LHCN-M2 (cell line): ENCODE data around the gene PSMB10. TPM values are rescaled to one million over a fixed set of nuclear protein-coding genes. Genes with fewer than 3 reads are reported as not detected.
"Not testable (repeated sequence)": the region's sequence is repeated elsewhere in the genome, so short reads cannot be mapped to it uniquely, and the experiment has no call there.

Experiments
- DNase-seq: peaks from one replicate; pipeline ENCODE4 v3.0.0-alpha.2; 2012; ENCODE audit warnings: low read depth
- total RNA-seq: library from RNA; depleted of rRNA; stranded (reverse); fragments of >200 nt; gene quantifications from 2 replicates; pipeline ENCODE4 v1.2.3, GENCODE V29; 2014

PSMB10 gene
- total RNA-seq, 1 experiment from 2014 or later: 38.1 TPM

GRCh38 chr16:67942510-67943255 is 6.0 kb upstream of the PSMB10 start:
- DNase-seq: no peak

DNA sequence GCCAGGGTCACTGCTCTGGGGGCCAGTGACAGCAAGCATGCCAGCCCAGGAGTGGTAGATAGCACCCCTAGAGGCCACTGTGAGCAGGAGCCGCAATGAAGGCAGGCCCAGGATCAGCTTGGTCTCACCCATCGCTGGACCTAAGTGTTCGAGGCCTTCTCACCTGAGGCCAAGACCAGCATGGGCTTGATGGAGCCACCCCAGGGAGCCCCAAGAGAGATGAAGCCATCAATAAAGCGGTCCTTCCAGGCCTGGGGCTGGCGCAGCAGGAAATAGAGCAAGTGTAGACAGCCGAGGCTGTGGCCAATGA is 5.5 kb upstream of the PSMB10 start:
- peak; percentile 37 for DNase-seq

DNA sequence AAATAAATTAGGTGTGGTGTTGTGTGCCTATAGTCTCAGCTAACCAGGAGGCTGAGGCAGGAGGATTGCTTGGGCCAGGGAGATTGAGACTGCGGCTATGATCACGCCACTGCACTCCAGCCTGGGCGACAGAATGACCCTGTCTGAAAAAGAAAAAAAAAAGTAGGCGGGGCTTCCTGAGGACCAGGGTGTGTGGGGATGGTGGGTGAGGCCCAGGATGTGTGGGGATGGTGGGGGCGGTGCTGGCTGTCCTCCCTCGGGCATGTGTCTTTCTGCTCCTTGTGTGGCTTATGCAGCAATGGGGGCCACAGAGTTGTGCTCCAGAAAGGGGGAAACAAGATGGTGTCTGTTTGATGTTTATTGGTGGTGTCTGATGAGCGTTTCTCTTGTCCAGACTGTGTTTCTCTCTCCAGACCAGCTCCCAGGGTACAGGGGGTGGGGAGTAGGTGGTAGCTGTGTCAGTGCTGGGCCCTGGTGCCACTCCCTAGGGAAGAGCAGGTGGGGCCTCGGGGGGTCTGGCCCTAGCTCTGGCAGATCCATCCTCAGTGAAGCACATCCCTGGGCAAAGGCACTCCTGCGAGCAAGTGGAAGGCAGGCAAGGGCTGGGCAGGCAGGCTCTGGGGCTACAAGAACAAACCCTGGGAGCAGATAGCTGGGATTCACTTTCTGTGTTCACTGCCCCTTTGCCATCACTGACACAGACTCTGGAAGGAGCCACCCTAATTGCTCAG is 5.0 kb upstream of the PSMB10 start:
- DNase-seq: no peak

- no peak for DNase-seq
Measured at GRCh38 chr16:67940446-67941089, 3.9 kb upstream of the PSMB10 start.

- DNase-seq: no peak
Measured at GRCh38 chr16:67939507-67940445, 3.1 kb upstream of the PSMB10 start.

- DNase-seq: not testable (repeated sequence)
Measured at GRCh38 chr16:67937713-67938112, 1.1 kb upstream of the PSMB10 start.

GRCh38 chr16:67936880-67937605 is 393 bp upstream of the PSMB10 start:
- DNase-seq: no peak

DNA sequence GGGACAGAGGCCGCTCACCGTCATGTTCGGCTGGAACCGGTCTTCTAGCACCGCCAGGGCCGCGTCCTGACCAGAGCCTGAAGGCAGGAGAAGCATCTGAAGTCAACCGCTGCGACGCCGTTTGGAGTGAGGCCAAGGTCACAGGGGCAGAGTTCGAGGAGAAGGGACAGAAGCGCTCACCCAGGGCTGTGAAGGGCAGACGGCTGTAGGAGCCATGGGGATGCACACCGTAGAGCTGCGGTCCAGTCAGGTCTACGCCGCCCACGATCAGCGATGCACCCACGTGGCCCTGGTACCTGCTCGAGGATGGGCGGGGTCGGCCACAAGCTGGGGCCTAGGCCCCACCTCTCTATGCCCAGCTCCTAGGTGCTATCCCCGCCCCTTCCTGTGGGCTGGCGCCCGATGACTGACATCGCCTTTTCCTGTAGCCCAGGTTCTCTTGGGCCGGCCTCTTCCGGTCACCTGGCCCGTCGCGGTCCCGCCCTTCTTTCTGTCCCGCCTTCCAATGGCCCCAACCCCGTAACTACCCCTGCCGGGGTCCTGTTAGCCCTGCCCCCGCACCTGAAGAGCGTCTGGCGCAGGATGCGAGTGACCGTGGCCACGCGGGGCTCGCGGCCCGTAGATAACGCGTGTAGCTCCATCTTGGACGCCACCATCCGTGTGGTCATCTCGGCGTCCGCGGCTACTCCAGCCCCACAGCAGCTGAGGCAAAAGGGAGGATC is 1.1 kb downstream of the PSMB10 start:
- DNase-seq: peak; percentile 87

DNA sequence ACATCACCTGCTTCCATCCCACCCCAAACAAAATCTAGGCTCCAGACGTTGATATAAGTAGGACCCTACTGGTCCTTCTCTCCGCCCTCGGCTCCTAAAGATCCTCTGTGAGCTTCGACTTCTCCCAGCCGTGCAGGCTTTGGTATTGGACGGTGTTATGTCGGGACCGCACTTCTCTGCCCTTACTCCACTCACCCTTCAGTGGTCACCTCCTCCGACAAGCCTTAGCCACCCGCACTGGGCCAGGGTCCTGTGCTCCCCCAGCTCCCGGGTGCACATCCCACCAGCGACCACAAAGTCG is 1.6 kb downstream of the PSMB10 start:
- DNase-seq: no peak

DNA sequence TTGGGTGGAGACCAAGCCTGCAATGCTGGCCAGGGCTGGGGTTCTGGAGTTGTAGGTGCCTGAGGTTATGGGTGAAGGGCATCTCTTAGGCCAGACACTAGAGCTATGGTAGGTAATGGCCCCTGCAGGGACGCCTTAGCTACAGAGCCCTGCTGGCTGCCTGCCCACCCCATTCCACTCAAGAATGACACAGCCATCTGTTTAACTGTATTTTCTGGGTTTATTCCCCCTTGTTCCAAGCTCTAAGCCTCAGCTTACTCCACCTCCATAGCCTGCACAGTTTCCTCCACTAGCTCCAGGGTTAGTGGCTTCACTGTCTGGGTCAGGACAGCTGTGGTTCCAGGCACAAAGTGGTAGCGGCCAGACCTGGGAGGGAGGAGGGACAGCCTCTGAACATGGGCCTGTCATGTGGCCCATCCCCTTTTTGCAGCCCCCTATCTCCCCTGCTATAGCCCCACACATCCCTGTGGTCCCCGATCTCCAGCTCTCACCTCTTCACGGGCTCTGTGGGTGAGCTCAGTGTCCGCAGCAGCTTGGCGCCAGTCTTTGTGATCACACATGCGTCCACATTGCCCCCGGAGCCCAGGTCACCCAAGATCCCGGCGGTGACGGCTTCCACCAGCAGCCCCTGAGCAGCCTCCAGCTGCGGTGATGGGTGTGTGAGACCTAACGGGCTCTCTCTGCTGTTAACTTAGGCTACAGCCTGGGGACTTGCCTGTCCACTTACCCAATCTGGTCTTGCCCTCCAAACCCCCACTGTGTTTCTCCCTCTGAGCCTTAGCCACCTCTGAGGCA is 2.1 kb downstream of the PSMB10 start:
- peak; percentile 34 for DNase-seq

GRCh38 chr16:67933805-67934204 is 2.8 kb downstream of the PSMB10 start:
- no peak for DNase-seq

- no peak for DNase-seq
Measured at GRCh38 chr16:67932462-67932840, 4.2 kb downstream of the PSMB10 start.

- DNase-seq: no peak
Measured at GRCh38 chr16:67931712-67932461, 4.8 kb downstream of the PSMB10 start, which contains the start of gene CTRL. Gene CTRL (minus strand): TSS chr16:67931862. CDS start chr16:67931852, 10 bp downstream.

GRCh38 chr16:67930678-67931211 is 5.9 kb downstream of the PSMB10 start:
- DNase-seq: no peak

DNA sequence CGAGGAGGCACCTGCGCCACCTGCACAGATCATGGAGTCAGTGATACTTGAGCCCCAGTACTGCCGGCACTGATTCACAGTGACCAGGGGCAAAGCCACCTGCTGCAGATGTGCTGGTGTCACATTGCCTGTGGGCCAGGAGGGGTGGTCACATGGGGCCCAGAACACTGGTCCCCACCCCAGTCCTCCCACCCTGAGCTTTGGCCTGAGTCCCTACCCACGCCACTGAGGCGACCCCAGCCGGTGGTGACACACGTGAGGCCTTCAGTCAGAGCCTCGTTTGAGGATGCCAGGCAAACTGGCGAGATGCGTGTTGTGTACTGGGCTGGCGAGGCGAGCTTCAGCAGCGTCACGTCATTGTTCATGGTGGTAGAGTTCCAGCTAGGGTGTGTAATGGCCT is 6.5 kb downstream of the PSMB10 start:
- no peak for DNase-seq

DNA sequence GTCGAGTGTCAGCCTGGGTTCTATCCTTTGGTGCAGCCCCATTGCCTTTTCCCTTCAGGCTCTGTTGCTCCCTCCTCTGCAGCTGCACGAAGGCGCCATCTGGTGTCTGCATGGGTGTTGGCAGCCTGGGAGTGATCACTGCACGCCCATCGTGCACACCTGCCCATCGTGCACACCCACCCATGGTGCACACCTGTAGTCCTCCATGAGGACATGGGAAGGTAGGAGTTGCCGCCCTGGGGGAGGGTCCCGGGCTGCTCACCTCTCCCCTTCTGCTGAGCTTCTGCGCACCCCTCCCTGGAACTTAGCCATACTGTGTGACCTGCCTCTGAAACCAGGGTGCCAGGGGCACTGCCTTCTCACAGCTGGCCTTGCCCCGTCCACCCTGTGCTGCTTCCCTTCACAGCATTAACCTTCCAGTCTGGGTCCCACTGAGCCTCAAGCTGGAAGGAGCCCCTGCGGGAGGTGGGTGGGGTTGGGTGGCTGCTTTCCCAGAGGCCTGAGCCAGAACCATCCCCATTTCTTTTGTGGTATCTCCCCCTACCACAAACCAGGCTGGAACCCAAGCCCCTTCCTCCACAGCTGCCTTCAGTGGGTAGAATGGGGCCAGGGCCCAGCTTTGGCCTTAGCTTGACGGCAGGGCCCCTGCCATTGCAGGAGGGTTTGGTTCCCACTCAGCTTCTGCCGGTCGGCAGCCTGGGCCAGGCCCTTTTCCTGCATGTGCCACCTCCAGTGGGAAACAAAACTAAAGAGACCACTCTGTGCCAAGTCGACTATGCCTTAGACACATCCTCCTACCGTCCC is 7.9 kb downstream of the PSMB10 start:
- DNase-seq: peak; percentile 50

- no peak for DNase-seq
Measured at GRCh38 chr16:67928147-67928546, 8.5 kb downstream of the PSMB10 start.
